Measurements from ENCODE around the gene PDCL2. TPM values are rescaled to one million over a fixed set of nuclear protein-coding genes. Genes with fewer than 3 reads are reported as not detected.

The PDCL2 gene
- total RNA-seq, 1 experiment from 2014 or later: not detected

GRCh38 chr4:55618546-55619143 is 26.6 kb upstream of the PDCL2 start:
- no TSS peak for BruUV-seq (replicated peaks)

GRCh38 chr4:55617587-55618197 is 25.6 kb upstream of the PDCL2 start:
- TF ChIP-seq CTCF (IDR thresholded peaks at IDR 0.05; ENCODE audit: unreplicated experiment): no peak
- H3K4me1 Mint-ChIP-seq (ENCODE audit: low read depth, unreplicated experiment): no peaks in the 10 kb centered on the region
- H3K4me3 Mint-ChIP-seq (ENCODE audit: low read depth, unreplicated experiment): no peak overlapping the region
- BruUV-seq (replicated peaks): no TSS peak
- H3K27ac Mint-ChIP-seq (ENCODE audit: unreplicated experiment): no peak overlapping the region
- H3K27me3 Mint-ChIP-seq (ENCODE audit: unreplicated experiment): no peaks in the 10 kb centered on the region
- H3K9me3 Mint-ChIP-seq (ENCODE audit: low read depth, unreplicated experiment): no peaks in the 10 kb centered on the region
- DNase-seq: no peak
- intact Hi-C loops (cut with micrococcal nuclease; ENCODE audit: unreplicated experiment): no loop called here
- no peaks in the 10 kb centered on the region for H3K36me3 Mint-ChIP-seq (ENCODE audit: insufficient read depth, unreplicated experiment)
- CTCF ChIA-PET: no interaction called here

More at GRCh38 chr4:55618546-55619143, 26.6 kb upstream of the PDCL2 start:
- H3K4me1 Mint-ChIP-seq (ENCODE audit: low read depth, unreplicated experiment): no peaks in the 10 kb centered on the region
- DNase-seq: no peak
- H3K9me3 Mint-ChIP-seq (ENCODE audit: low read depth, unreplicated experiment): no peaks in the 10 kb centered on the region
- no peaks in the 10 kb centered on the region for H3K27me3 Mint-ChIP-seq (ENCODE audit: unreplicated experiment)
- H3K36me3 Mint-ChIP-seq (ENCODE audit: insufficient read depth, unreplicated experiment): no peaks in the 10 kb centered on the region
- no peak for TF ChIP-seq CTCF (IDR thresholded peaks at IDR 0.05; ENCODE audit: unreplicated experiment)
- intact Hi-C loops (cut with micrococcal nuclease; ENCODE audit: unreplicated experiment): no loop called here
- no peak overlapping the region for H3K27ac Mint-ChIP-seq (ENCODE audit: unreplicated experiment)
- no peak overlapping the region for H3K4me3 Mint-ChIP-seq (ENCODE audit: low read depth, unreplicated experiment)
- CTCF ChIA-PET: no interaction called here

GRCh38 chr4:55615008-55615407 is 23.0 kb upstream of the PDCL2 start:
- Mint-ChIP-seq H3K36me3 (ENCODE audit: insufficient read depth, unreplicated experiment) (no peaks in the 10 kb centered on the region), H3K27me3 (ENCODE audit: unreplicated experiment) (no peaks in the 10 kb centered on the region), H3K4me3 (ENCODE audit: low read depth, unreplicated experiment) (no peak overlapping the region), H3K9me3 (ENCODE audit: low read depth, unreplicated experiment) (no peaks in the 10 kb centered on the region), H3K4me1 (ENCODE audit: low read depth, unreplicated experiment) (no peaks in the 10 kb centered on the region), H3K27ac (ENCODE audit: unreplicated experiment) (no peak overlapping the region)
- BruUV-seq (replicated peaks): no TSS peak
- no peak for DNase-seq
- CTCF ChIA-PET: no interaction called here
- intact Hi-C loops (cut with micrococcal nuclease; ENCODE audit: unreplicated experiment): no loop called here
- no peak for TF ChIP-seq CTCF (IDR thresholded peaks at IDR 0.05; ENCODE audit: unreplicated experiment)

- H3K36me3 Mint-ChIP-seq (ENCODE audit: insufficient read depth, unreplicated experiment): no peaks in the 10 kb centered on the region
- no peaks in the 10 kb centered on the region for H3K9me3 Mint-ChIP-seq (ENCODE audit: low read depth, unreplicated experiment)
- DNase-seq: no peak
- BruUV-seq (replicated peaks): no TSS peak
- intact Hi-C loops (cut with micrococcal nuclease; ENCODE audit: unreplicated experiment): no loop called here
- H3K4me1 Mint-ChIP-seq (ENCODE audit: low read depth, unreplicated experiment): no peaks in the 10 kb centered on the region
- H3K27me3 Mint-ChIP-seq (ENCODE audit: unreplicated experiment): no peaks in the 10 kb centered on the region
- TF ChIP-seq CTCF (IDR thresholded peaks at IDR 0.05; ENCODE audit: unreplicated experiment): no peak
- H3K27ac Mint-ChIP-seq (ENCODE audit: unreplicated experiment): no peak overlapping the region
- CTCF ChIA-PET: no interaction called here
- H3K4me3 Mint-ChIP-seq (ENCODE audit: low read depth, unreplicated experiment): no peak overlapping the region
Measured at GRCh38 chr4:55613621-55614020, 21.6 kb upstream of the PDCL2 start.
